GM19328 (cell line): ENCODE data around the gene PRDX3.
A peak's percentile ranks its signal among the peaks of the same experiment; 100 is the strongest.
"Not testable (repeated sequence)": the region's sequence is repeated elsewhere in the genome, so short reads cannot be mapped to it uniquely, and the experiment has no call there.

Experiments
- ATAC-seq: cut with Tn5 transposase; IDR thresholded peaks from one replicate; pipeline ENCODE4 v1.9.1; 2021; ENCODE audit warnings: mild to moderate bottlenecking, moderate library complexity; ENCODE audit not compliant: unreplicated experiment

Gene PRDX3

GRCh38 chr10:119165171-119166117 is 13.2 kb downstream of the PRDX3 start, which contains the start of gene SFXN4:
TSS of gene SFXN4 (minus strand) at chr10:119165714. CDS start at chr10:119165647, 67 bp downstream.
- peak; percentile 92 for ATAC-seq

GRCh38 chr10:119162452-119163092 is 16.0 kb downstream of the PRDX3 start:
- ATAC-seq, result no peak

- ATAC-seq, result no peak
Observed at GRCh38 chr10:119161680-119162451, 16.7 kb downstream of the PRDX3 start.

GRCh38 chr10:119159332-119159731 is 19.3 kb downstream of the PRDX3 start:
- no peak for ATAC-seq

GRCh38 chr10:119153661-119154060 is 25.0 kb downstream of the PRDX3 start:
- no peak for ATAC-seq

DNA sequence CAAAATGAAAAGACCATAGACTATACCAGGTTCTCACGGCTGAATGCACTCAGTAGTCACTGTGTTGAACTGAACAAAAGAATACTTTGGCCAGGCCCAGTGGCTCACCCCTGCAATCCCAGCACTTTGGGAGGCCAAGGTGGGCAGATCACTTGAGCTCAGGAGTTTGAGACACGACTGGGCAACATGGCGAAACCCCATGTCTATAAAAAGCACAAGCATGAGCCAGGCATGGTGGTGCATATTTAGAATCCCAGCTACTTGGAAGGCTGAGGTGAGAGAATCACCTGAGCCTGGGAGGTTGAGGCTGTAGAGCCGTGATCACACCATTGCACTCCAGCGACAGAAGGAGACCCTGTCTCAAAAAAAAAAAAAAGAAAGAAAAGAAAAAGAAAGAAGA is 25.6 kb downstream of the PRDX3 start:
- no peak for ATAC-seq

DNA sequence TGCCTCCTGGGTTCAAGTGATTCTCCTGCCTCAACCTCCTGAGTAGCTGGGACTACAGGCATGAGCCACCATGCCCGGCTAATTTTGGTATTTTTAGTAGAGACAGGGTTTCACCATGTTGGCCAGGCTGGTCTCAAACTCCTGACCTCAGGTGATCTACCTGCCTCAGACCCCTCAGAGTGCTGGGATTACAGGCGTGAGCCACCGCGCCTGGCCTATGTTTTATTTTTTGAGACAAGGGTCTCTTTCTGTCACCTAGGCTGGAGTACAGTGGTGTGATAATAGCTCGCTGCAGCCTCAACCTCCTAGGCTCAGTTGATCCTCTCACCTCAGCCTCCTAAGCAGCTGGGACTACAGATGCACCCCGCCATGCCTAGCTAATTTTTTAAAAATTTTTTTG is 27.0 kb downstream of the PRDX3 start:
- not testable (repeated sequence) for ATAC-seq

GRCh38 chr10:119149729-119150128 is 28.9 kb downstream of the PRDX3 start:
- no peak for ATAC-seq

DNA sequence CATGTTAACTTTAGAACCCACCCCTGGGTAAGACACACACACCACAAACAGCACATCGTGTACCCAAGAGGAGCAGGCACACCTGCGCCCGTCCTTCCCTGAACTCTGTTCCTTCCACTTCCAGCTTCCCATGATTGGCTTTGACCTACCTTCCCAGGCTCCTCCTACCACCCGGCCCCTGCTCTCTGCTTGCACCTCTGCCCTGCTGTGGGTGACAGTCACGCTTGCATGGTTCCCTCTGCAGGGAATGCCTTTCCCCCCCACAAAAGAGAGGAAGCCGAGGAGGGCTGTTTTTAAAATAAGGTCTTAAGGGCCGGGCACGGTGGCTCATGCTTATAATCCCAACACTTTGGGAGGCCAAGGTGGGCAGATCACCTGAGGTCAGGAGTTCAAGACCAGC is 29.5 kb downstream of the PRDX3 start:
- no peak for ATAC-seq

DNA sequence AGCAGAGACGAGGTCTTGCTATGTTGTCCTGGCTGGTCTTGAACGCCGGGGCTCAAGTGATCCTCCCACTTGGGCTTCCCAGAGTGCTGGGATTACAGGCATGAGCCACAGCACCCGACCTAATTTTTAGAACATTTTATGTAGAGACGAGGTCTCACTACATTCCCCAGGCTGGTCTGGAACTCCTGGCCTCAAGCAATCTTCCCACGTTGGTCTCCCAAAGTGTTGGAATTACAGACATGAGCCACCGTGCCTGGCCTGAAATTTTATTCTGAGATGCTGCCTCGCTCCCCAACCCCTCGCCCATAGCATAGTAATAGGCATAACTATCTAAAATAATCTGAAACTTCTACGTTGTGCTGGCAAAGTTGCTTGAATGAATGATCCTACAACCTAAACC is 35.0 kb downstream of the PRDX3 start:
- no peak for ATAC-seq

DNA sequence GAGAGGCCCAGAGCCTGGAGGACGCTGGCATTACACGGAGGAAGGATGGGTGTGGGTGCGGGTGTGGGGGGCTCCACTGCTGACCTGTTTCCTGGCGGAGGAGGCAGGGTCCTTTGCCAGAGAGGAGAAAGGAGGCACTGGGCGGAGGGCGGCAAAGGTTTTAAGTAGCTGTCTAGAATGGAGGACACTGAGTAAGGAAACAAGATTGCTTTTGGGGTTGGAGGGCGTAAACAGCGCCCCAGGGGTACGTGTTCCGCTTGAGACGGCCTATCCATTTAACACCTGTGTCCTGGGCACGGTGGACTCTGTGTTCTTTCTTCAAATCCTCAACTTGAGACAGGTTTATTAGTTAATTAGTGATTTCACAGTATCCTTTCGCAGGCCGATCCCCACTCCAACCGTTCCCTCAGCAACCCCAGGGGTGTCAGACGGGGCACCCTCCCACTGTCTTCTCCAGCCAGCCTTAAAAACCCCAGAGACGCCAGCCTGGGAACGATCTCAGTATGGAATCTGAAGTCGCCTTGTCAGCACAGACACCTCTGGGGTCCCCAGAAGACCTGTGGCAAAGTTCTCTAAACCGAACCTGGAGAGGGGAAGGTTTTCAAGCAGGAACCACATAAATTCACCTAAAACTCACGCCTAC is 37.9 kb downstream of the PRDX3 start:
- no peak for ATAC-seq

DNA sequence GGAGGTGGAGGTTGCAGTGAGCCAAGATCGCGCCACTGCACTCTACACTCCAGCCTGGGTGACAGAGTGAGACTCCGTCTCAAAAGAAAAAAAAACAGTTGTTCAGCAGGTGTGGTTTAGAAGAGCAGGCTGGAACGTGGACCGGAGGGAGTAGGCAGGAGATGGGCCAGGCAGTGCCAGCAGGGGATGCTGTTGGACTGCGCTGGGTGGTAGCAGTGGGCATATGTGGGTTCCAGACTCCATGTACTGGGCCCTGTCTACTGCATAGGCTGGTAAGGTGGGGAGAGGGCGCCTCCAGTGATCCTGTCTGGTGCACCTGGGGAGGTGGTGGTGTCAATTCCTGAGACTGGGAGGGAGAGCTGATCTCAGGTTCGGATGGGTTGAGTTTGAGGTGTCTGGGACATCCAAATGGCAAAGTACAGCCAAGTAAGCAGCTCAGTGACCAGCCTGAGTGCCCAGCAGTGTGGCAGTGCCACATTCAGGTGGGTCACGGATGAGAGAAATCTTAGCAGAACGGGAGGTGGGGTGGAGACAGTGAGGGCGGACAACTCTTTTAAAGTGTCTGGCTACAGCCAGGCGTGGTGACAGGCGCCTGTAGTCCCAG is 39.0 kb downstream of the PRDX3 start:
- ATAC-seq, result no peak

DNA sequence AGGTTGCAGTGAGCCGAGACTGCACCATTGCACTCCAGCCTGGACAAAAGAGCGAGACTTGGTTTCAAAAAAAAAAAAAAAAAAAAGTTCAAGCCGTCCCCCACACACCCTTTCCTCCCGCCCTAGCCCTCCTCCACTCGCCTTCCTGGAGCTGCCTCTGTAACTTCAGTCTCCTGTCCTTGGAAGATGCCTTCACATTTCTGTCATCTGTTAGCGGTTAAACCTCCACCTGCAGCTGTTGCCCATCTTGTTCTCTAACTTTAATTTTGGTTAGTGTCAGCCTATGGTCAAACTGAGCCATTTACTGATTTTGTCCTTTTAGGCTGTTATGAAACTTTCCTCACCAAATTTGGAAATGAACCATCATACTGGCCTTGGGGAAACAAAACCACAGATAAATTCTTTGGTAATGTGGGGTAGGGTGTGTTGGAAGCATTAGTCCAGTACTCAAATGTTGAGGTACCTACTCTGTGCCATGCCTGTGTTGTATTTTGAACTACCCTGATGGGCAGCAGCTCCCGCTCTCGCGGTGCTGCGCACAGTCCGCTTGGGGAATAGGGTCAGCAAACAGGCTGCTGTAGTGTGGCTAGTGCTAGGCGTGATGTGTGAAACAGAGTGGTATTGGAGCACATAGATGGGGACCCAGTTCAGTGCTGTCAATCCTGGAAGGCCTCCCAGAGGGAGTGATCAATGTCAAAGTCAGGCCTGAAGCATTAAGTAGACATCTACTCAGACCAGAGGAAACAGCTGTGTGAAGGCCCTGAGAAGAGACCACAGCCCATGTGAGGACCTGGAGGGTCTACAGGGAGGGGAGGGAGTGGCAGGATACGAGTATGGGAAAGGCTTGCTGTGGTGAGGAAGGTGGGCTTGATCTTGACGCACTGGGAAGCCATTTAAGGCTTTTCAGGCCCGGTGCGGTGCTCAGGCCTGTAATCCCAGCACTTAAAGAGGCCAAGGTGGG is 40.0 kb downstream of the PRDX3 start:
- ATAC-seq, result no peak

DNA sequence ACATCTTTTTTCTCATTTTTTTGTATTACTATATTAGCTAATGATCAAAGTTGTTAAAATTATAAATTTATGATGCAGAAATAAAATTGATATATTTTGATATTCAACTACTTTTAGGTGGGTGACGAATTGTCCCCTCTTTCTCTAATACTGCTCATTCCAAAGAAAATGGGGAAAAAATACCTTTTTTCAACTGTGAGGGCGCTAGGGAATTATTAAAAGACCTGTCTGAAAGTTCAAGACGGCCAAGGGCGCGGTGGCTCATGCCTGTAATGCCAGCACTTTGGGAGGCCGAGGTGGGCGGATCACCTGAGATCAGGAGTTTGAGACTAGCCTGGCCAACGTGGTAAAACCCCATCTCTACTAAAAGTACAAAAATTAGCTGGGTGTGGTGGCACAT is 40.7 kb downstream of the PRDX3 start:
- ATAC-seq, result not testable (repeated sequence)

GRCh38 chr10:119136084-119136483 is 42.5 kb downstream of the PRDX3 start:
- no peak for ATAC-seq

- no peak for ATAC-seq
Observed at GRCh38 chr10:119135513-119135881, 43.1 kb downstream of the PRDX3 start.

GRCh38 chr10:119133949-119134348 is 44.7 kb downstream of the PRDX3 start:
- no peak for ATAC-seq

GRCh38 chr10:119132521-119133345 is 45.9 kb downstream of the PRDX3 start:
- ATAC-seq, result no peak
